Measurements from ENCODE around the gene ZNF366. TPM values are rescaled to one million over a fixed set of nuclear protein-coding genes. Genes with fewer than 3 reads are reported as not detected.
A peak's percentile ranks its signal among the peaks of the same experiment; 100 is the strongest.
"Not testable (repeated sequence)": the region's sequence is repeated elsewhere in the genome, so short reads cannot be mapped to it uniquely, and the experiment has no call there.

ZNF366 gene
- total RNA-seq, 1 donor from 2014 or later, result 7.9 TPM

- Histone ChIP-seq H3K4me1 (peaks cover 0 to 7% of the 10 kb centered on the region in 2 donors), H3K27ac (no peak overlapping the region), H3K9me3 (no peaks in the 10 kb centered on the region), H3K4me3 (no peak overlapping the region), H3K36me3 (no peaks in the 10 kb centered on the region), H3K27me3 (no peaks in the 10 kb centered on the region)
- intact Hi-C loops (cut with DNase I), result no loop called here
- TF ChIP-seq CTCF (IDR thresholded peaks at IDR 0.05), result no peak
- DNase-seq (ENCODE audit: low spot score in 2 of 2), result no peak
These were observed 99.7 kb downstream of the ZNF366 start for GRCh38 chr5:72407541-72407940.

GRCh38 chr5:72407078-72407477 lies 100.1 kb downstream of the ZNF366 start:
- Histone ChIP-seq H3K9me3 (no peaks in the 10 kb centered on the region), H3K36me3 (no peaks in the 10 kb centered on the region), H3K4me3 (no peak overlapping the region), H3K4me1 (peaks cover 0 to 7% of the 10 kb centered on the region in 2 donors), H3K27me3 (no peaks in the 10 kb centered on the region), H3K27ac (no peak overlapping the region)
- intact Hi-C loops (cut with DNase I), result no loop called here
- DNase-seq (ENCODE audit: low spot score in 2 of 2), result no peak
- TF ChIP-seq CTCF (IDR thresholded peaks at IDR 0.05), result no peak

GRCh38 chr5:72404771-72405170 lies 102.4 kb downstream of the ZNF366 start:
- intact Hi-C loops (cut with DNase I), result loop anchor here (5.0 kb wide), 1 partner anchor 37 kb away; no protein-coding TSS in a partner anchor
- H3K27ac ChIP-seq; H3K4me1 ChIP-seq; H3K36me3 ChIP-seq; H3K27me3 ChIP-seq; H3K4me3 ChIP-seq; DNase-seq (ENCODE audit: low spot score in 2 of 2): not testable (repeated sequence)
- H3K9me3 ChIP-seq, result peaks cover 0 to 18% of the 10 kb centered on the region in 2 donors

- H3K4me3 ChIP-seq, result no peak overlapping the region
- peak overlapping the region; percentile 75 to 77 for H3K27ac ChIP-seq
- H3K36me3 ChIP-seq, result no peaks in the 10 kb centered on the region
- peaks cover 0 to 11% of the 10 kb centered on the region in 2 donors for H3K4me1 ChIP-seq
- intact Hi-C loops (cut with DNase I), result loop anchor here (1.0 to 5.0 kb wide), 3 partner anchors 25 to 50 kb away; no protein-coding TSS in a partner anchor
- TF ChIP-seq CTCF (IDR thresholded peaks at IDR 0.05), result peak in 2 of 3 experiments; percentile 27 to 35
- no peaks in the 10 kb centered on the region for H3K27me3 ChIP-seq
- peaks cover 0 to 19% of the 10 kb centered on the region in 2 donors for H3K9me3 ChIP-seq
- DNase-seq (ENCODE audit: low spot score in 2 of 2), result peak in 1 of 2 donors; percentile 88
These were observed 104.1 kb downstream of the ZNF366 start for GRCh38 chr5:72402959-72403628.

- intact Hi-C loops (cut with DNase I), result loop anchor here (1.0 to 5.0 kb wide), 3 partner anchors 24 to 50 kb away; no protein-coding TSS in a partner anchor
- Histone ChIP-seq H3K27ac (peak overlapping the region; percentile 75 to 77), H3K36me3 (no peaks in the 10 kb centered on the region), H3K9me3 (peaks cover 0 to 19% of the 10 kb centered on the region in 2 donors), H3K4me1 (peaks cover 0 to 15% of the 10 kb centered on the region in 2 donors), H3K27me3 (no peaks in the 10 kb centered on the region), H3K4me3 (no peak overlapping the region)
- TF ChIP-seq CTCF (IDR thresholded peaks at IDR 0.05), result no peak
- DNase-seq (ENCODE audit: low spot score in 2 of 2), result no peak
These were observed 104.8 kb downstream of the ZNF366 start for GRCh38 chr5:72402381-72402890.

- intact Hi-C loops (cut with DNase I), result loop anchor here (5.0 kb wide), 1 partner anchor 34 kb away; no protein-coding TSS in a partner anchor
- Histone ChIP-seq H3K9me3 (peaks cover 0 to 19% of the 10 kb centered on the region in 2 donors), H3K36me3 (no peaks in the 10 kb centered on the region), H3K27ac (peak overlapping the region; percentile 75 to 77), H3K4me3 (no peak overlapping the region), H3K4me1 (peaks cover 0 to 17% of the 10 kb centered on the region in 2 donors), H3K27me3 (no peaks in the 10 kb centered on the region)
- no peak for TF ChIP-seq CTCF (IDR thresholded peaks at IDR 0.05)
- DNase-seq (ENCODE audit: low spot score in 2 of 2), result no peak
These were observed 106.3 kb downstream of the ZNF366 start for GRCh38 chr5:72400950-72401349.

Measured in ascending aorta (tissue), 2 donors.